Measurements from ENCODE around the gene EFCAB3. TPM values are rescaled to one million over a fixed set of nuclear protein-coding genes. Genes with fewer than 3 reads are reported as not detected.
"Not testable (repeated sequence)": the region's sequence is repeated elsewhere in the genome, so short reads cannot be mapped to it uniquely, and the experiment has no call there.

EFCAB3 gene
- total RNA-seq, 4 donors from 2014 or later: not detected

- WGBS, 2 donors (ENCODE audit: low coverage in 1 of 2): 97 to 100% methylated on average over 7 of the region's 7 CpGs
- H3K9me3 ChIP-seq; H3K27me3 ChIP-seq; DNase-seq; H3K27ac ChIP-seq; H3K36me3 ChIP-seq; in situ Hi-C loops (cut with MboI; ENCODE audit: low pct_ligation_motif_present in 1 of 4, low pct_unique_long_range_greater_than_20kb in 1 of 4, low sequenced_read_pairs in 3 of 4); H3K4me1 ChIP-seq; H3K4me3 ChIP-seq; intact Hi-C loops (cut with DNase I; ENCODE audit: low total_unique reads): not testable (repeated sequence)
Measured at GRCh38 chr17:62465271-62465670, 84.9 kb downstream of the EFCAB3 start.

Small RNA genes within 50 kb of the gene (small RNA-seq; reads per million reads assigned to genes)
- gene RNU7-52P: 0 reads per million in 4 donors

Other genes starting within 250 kb of the EFCAB3 start
- gene METTL2A, start 43.3 kb downstream of the EFCAB3 start, total RNA-seq: 10 to 100 TPM in 2 of 4 donors, 1 to 10 TPM in 2; 1.5 to 18.9 (median 9.8) TPM
- 100 to 1,000 TPM in 1 of 4 donors, 10 to 100 TPM in 3; 36.6 to 146 (median 46.7) TPM for gene TLK2, start 98.3 kb downstream of the EFCAB3 start, total RNA-seq
- gene MRC2, start 247.1 kb downstream of the EFCAB3 start, total RNA-seq: 10 to 100 TPM in 3 of 4 donors, 1 to 10 TPM in 1; 7.9 to 47.2 (median 14.5) TPM

Measured in transverse colon (tissue), 4 donors.